Measurements from ENCODE around the gene OR6C2. TPM values are rescaled to one million over a fixed set of nuclear protein-coding genes. Genes with fewer than 3 reads are reported as not detected.
"Not testable (repeated sequence)": the region's sequence is repeated elsewhere in the genome, so short reads cannot be mapped to it uniquely, and the experiment has no call there.

The OR6C2 gene
- total RNA-seq, 1 donor from 2014 or later, result not detected

DNA sequence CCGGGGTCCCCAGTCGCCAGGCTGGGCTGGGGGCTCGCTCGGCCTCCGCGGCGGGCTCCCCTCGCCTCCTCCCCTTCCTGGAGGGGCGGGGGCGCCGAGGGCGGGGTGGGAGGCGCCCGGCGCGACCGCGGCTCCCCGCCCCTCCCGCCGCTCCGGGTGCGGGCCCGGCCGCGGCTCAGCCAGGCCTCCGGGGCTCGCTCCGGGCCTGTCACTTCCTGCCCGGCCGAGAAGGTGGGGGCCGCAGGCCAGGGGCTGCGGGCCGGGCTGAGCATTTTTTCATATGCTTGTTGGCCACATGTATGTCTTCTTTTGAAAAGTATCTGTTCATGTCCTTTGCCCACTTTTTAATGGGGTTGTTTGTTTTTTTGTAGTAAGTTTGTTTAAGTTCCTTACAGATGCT lies 29.0 kb upstream of the OR6C2 start:
- not testable (repeated sequence) for H3K36me3 Mint-ChIP-seq (ENCODE audit: unreplicated experiment); H3K9me3 Mint-ChIP-seq (ENCODE audit: unreplicated experiment); DNase-seq (ENCODE audit: extremely low spot score, unreplicated experiment); H3K4me1 Mint-ChIP-seq (ENCODE audit: unreplicated experiment); H3K27ac Mint-ChIP-seq (ENCODE audit: unreplicated experiment); H3K4me3 Mint-ChIP-seq (ENCODE audit: unreplicated experiment)
- peaks cover 33% of the 10 kb centered on the region for H3K27me3 Mint-ChIP-seq (ENCODE audit: unreplicated experiment)

DNA sequence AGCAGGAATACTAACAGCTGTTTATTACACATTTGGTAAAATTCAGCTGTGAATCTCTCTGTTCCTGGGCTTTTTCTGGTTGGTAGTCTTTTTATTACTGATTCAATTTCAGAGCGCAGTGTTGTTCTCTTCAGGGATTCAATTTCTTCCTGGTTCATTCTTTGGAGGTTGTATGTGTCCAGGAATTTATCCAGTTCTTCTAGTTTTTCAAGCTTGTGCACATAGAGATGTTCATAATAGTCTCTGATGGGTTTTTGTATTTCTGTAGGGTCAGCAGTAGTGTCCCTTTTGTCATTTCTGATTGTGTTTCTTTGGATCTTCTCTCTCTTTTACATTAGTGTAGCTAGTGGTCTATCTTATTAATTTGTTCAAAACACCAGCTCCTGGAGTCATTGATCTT lies 26.9 kb upstream of the OR6C2 start:
- Mint-ChIP-seq H3K27ac (ENCODE audit: unreplicated experiment) (no peak overlapping the region), H3K27me3 (ENCODE audit: unreplicated experiment) (peaks cover 33% of the 10 kb centered on the region), H3K4me3 (ENCODE audit: unreplicated experiment) (no peak overlapping the region), H3K36me3 (ENCODE audit: unreplicated experiment) (no peaks in the 10 kb centered on the region), H3K9me3 (ENCODE audit: unreplicated experiment) (no peaks in the 10 kb centered on the region), H3K4me1 (ENCODE audit: unreplicated experiment) (peaks cover 3% of the 10 kb centered on the region)
- TF ChIP-seq, protein P1, sequence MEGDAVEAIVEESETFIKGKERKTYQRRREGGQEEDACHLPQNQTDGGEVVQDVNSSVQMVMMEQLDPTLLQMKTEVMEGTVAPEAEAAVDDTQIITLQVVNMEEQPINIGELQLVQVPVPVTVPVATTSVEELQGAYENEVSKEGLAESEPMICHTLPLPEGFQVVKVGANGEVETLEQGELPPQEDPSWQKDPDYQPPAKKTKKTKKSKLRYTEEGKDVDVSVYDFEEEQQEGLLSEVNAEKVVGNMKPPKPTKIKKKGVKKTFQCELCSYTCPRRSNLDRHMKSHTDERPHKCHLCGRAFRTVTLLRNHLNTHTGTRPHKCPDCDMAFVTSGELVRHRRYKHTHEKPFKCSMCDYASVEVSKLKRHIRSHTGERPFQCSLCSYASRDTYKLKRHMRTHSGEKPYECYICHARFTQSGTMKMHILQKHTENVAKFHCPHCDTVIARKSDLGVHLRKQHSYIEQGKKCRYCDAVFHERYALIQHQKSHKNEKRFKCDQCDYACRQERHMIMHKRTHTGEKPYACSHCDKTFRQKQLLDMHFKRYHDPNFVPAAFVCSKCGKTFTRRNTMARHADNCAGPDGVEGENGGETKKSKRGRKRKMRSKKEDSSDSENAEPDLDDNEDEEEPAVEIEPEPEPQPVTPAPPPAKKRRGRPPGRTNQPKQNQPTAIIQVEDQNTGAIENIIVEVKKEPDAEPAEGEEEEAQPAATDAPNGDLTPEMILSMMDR (IDR thresholded peaks at IDR 0.05), result no peak
- no peak for DNase-seq (ENCODE audit: extremely low spot score, unreplicated experiment)

- H3K9me3 Mint-ChIP-seq (ENCODE audit: unreplicated experiment), result no peaks in the 10 kb centered on the region
- H3K27ac Mint-ChIP-seq (ENCODE audit: unreplicated experiment), result no peak overlapping the region
- no peaks in the 10 kb centered on the region for H3K36me3 Mint-ChIP-seq (ENCODE audit: unreplicated experiment)
- H3K4me1 Mint-ChIP-seq (ENCODE audit: unreplicated experiment), result no peaks in the 10 kb centered on the region
- peaks cover 24% of the 10 kb centered on the region for H3K27me3 Mint-ChIP-seq (ENCODE audit: unreplicated experiment)
- H3K4me3 Mint-ChIP-seq (ENCODE audit: unreplicated experiment), result no peak overlapping the region
- DNase-seq (ENCODE audit: extremely low spot score, unreplicated experiment), result no peak
- TF ChIP-seq, protein P1 (IDR thresholded peaks at IDR 0.05), result no peak
Observed at GRCh38 chr12:55420307-55420962, 23.4 kb upstream of the OR6C2 start.

GRCh38 chr12:55425954-55426353 lies 17.9 kb upstream of the OR6C2 start, which contains the start of gene OR6C76:
TSS of gene OR6C76 (plus strand) at chr12:55426254. CDS start at chr12:55426254, 0 bp downstream.
- no peaks in the 10 kb centered on the region for H3K4me1 Mint-ChIP-seq (ENCODE audit: unreplicated experiment)
- no peak within 1 kb of the TSS for H3K4me3 Mint-ChIP-seq (ENCODE audit: unreplicated experiment)

GRCh38 chr12:55428331-55429243 lies 15.3 kb upstream of the OR6C2 start:
- no peaks in the 10 kb centered on the region for H3K9me3 Mint-ChIP-seq (ENCODE audit: unreplicated experiment)
- no peaks in the 10 kb centered on the region for H3K4me1 Mint-ChIP-seq (ENCODE audit: unreplicated experiment)
- H3K27me3 Mint-ChIP-seq (ENCODE audit: unreplicated experiment), result peaks cover 2% of the 10 kb centered on the region
- H3K27ac Mint-ChIP-seq (ENCODE audit: unreplicated experiment), result no peak overlapping the region
- H3K36me3 Mint-ChIP-seq (ENCODE audit: unreplicated experiment), result no peaks in the 10 kb centered on the region
- H3K4me3 Mint-ChIP-seq (ENCODE audit: unreplicated experiment), result no peak overlapping the region
- no peak for DNase-seq (ENCODE audit: extremely low spot score, unreplicated experiment)
- TF ChIP-seq, protein P1 (IDR thresholded peaks at IDR 0.05), result no peak

More at GRCh38 chr12:55425954-55426353, 17.9 kb upstream of the OR6C2 start, which contains the start of gene OR6C76:
- H3K36me3 Mint-ChIP-seq (ENCODE audit: unreplicated experiment), result no peaks in the 10 kb centered on the region
- H3K27ac Mint-ChIP-seq (ENCODE audit: unreplicated experiment), result no peak within 1 kb of the TSS
- DNase-seq (ENCODE audit: extremely low spot score, unreplicated experiment), result no peak
- no peaks in the 10 kb centered on the region for H3K9me3 Mint-ChIP-seq (ENCODE audit: unreplicated experiment)
- TF ChIP-seq, protein P1 (IDR thresholded peaks at IDR 0.05), result no peak
- H3K27me3 Mint-ChIP-seq (ENCODE audit: unreplicated experiment), result peaks cover 2% of the 10 kb centered on the region

- not testable (repeated sequence) for H3K27ac Mint-ChIP-seq (ENCODE audit: unreplicated experiment); H3K4me3 Mint-ChIP-seq (ENCODE audit: unreplicated experiment); DNase-seq (ENCODE audit: extremely low spot score, unreplicated experiment); H3K4me1 Mint-ChIP-seq (ENCODE audit: unreplicated experiment); H3K36me3 Mint-ChIP-seq (ENCODE audit: unreplicated experiment); H3K27me3 Mint-ChIP-seq (ENCODE audit: unreplicated experiment)
- peaks cover 12% of the 10 kb centered on the region for H3K9me3 Mint-ChIP-seq (ENCODE audit: unreplicated experiment)
Observed at GRCh38 chr12:55441233-55441632, 2.6 kb upstream of the OR6C2 start.

All from osteocyte (in vitro differentiated cells).